ENCODE measurements around the gene VSTM5. TPM values are rescaled to one million over a fixed set of nuclear protein-coding genes. Genes with fewer than 3 reads are reported as not detected.

VSTM5 gene
- total and polyA plus RNA-seq, 4 donors: 0.05 TPM; not detected in 3

- TF ChIP-seq GABPA (IDR thresholded peaks at IDR 0.05 in 1 of 2, conservative IDR thresholded peaks at IDR 0.05 in 1 of 2) (no peak), HNF4G (IDR thresholded peaks at IDR 0.05) (no peak), ZBTB33 (IDR thresholded peaks at IDR 0.05) (no peak), RXRA (IDR thresholded peaks at IDR 0.05) (no peak)
These were observed 17.6 kb downstream of the VSTM5 start (continued) for GRCh38 chr11:93832780-93833179.

GRCh38 chr11:93831343-93832127, 18.9 kb downstream of the VSTM5 start:
- Histone ChIP-seq H3K9ac (ENCODE audit: low read depth in 1 of 2, low read length in 2 of 2) (no peak overlapping the region), H3K27me3 (ENCODE audit: control insufficient read depth in 4 of 4, insufficient read depth in 4 of 4, low read length in 3 of 4) (no peaks in the 10 kb centered on the region), H3K4me3 (ENCODE audit: low read depth in 1 of 3, low read length in 3 of 3) (no peak overlapping the region), H3K4me1 (ENCODE audit: control insufficient read depth in 4 of 4, insufficient read depth in 4 of 4, low read length in 3 of 4) (no peaks in the 10 kb centered on the region), H3K9me3 (ENCODE audit: control insufficient read depth in 4 of 4, low read length in 3 of 4) (no peaks in the 10 kb centered on the region), H3K36me3 (ENCODE audit: control insufficient read depth in 4 of 4, insufficient read depth in 3 of 4, low read depth in 1 of 4, low read length in 3 of 4) (no peaks in the 10 kb centered on the region), H3K27ac (ENCODE audit: low read depth in 1 of 2, low read length in 2 of 2) (no peak overlapping the region)
- TF ChIP-seq EGR1 (IDR thresholded peaks at IDR 0.05; ENCODE audit: low read depth in 2 of 2) (no peak), HNF4A (conservative IDR thresholded peaks at IDR 0.05) (no peak), NR2F2 (IDR thresholded peaks at IDR 0.05) (no peak)
- DNase-seq (ENCODE audit: low spot score): no peak
- WGBS: 53% methylated on average over 3 of the region's 3 CpGs

GRCh38 chr11:93829598-93829997, 20.8 kb downstream of the VSTM5 start:
- no peak for DNase-seq (ENCODE audit: low spot score)
- TF ChIP-seq MAX (IDR thresholded peaks at IDR 0.05) (no peak), TAF1 (conservative IDR thresholded peaks at IDR 0.05) (no peak), FOXA1 (IDR thresholded peaks at IDR 0.05) (no peak), NR2F2 (IDR thresholded peaks at IDR 0.05) (no peak), GABPA (IDR thresholded peaks at IDR 0.05 in 1 of 2, conservative IDR thresholded peaks at IDR 0.05 in 1 of 2) (no peak), ZBTB33 (IDR thresholded peaks at IDR 0.05) (no peak), HNF4A (conservative IDR thresholded peaks at IDR 0.05) (no peak), HNF4G (IDR thresholded peaks at IDR 0.05) (no peak), REST (IDR thresholded peaks at IDR 0.05) (no peak), ATF3 (IDR thresholded peaks at IDR 0.05) (no peak), CTCF (IDR thresholded peaks at IDR 0.05; ENCODE audit: low read depth, low read length, missing input control) (no peak)
- no peak overlapping the region for H3K9ac ChIP-seq (ENCODE audit: low read depth in 1 of 2, low read length in 2 of 2)
- no peaks in the 10 kb centered on the region for H3K36me3 ChIP-seq (ENCODE audit: control insufficient read depth in 4 of 4, insufficient read depth in 3 of 4, low read depth in 1 of 4, low read length in 3 of 4)
- 70% methylated on average over 3 of the region's 3 CpGs for WGBS
- no peak overlapping the region for H3K4me3 ChIP-seq (ENCODE audit: low read depth in 1 of 3, low read length in 3 of 3)
- H3K27ac ChIP-seq (ENCODE audit: low read depth in 1 of 2, low read length in 2 of 2): no peak overlapping the region
- H3K27me3 ChIP-seq (ENCODE audit: control insufficient read depth in 4 of 4, insufficient read depth in 4 of 4, low read length in 3 of 4): no peaks in the 10 kb centered on the region
- no peaks in the 10 kb centered on the region for H3K4me1 ChIP-seq (ENCODE audit: control insufficient read depth in 4 of 4, insufficient read depth in 4 of 4, low read length in 3 of 4)
- no peaks in the 10 kb centered on the region for H3K9me3 ChIP-seq (ENCODE audit: control insufficient read depth in 4 of 4, low read length in 3 of 4)
